ENCODE measurements around the gene MMP3. TPM values are rescaled to one million over a fixed set of nuclear protein-coding genes. Genes with fewer than 3 reads are reported as not detected.

Gene MMP3
- total and polyA plus RNA-seq, 2 donors (not counting 3 experiments of a cell fraction or from before 2014, with no cell fraction given) = not detected

- FAIRE-seq (no peak), DNase-seq (ENCODE audit: low read depth, low spot score) (no peak)
- Histone ChIP-seq H3K9me3 (replicated peaks; ENCODE audit: control insufficient read depth, insufficient read depth, low read length) (no peaks in the 10 kb centered on the region), H3K27ac (ENCODE audit: insufficient read depth, low read depth, low read length) (no peak overlapping the region), H2AFZ (ENCODE audit: low read depth, low read length) (no peak overlapping the region), H3K27me3 (ENCODE audit: control insufficient read depth in 2 of 2, insufficient read depth in 2 of 2, low read length in 2 of 2) (peaks cover 7 to 12% of the 10 kb centered on the region in 2 experiments), H3K9me1 (replicated peaks; ENCODE audit: control insufficient read depth, extremely low read depth, insufficient read depth, low read length) (no peaks in the 10 kb centered on the region), H4K20me1 (replicated peaks; ENCODE audit: control insufficient read depth, extremely low read depth, insufficient read depth, low read length) (no peaks in the 10 kb centered on the region), H3K4me3 (replicated peaks in 1 of 3; ENCODE audit: insufficient read depth in 1 of 3, low read depth in 1 of 3, low read length in 3 of 3) (no peak overlapping the region), H3K4me2 (ENCODE audit: insufficient read depth, low read length) (no peak overlapping the region), H3K4me1 (ENCODE audit: control insufficient read depth, extremely low read depth, insufficient read depth, low read length) (no peaks in the 10 kb centered on the region), H3K36me3 (ENCODE audit: control insufficient read depth in 2 of 2, extremely low read depth in 1 of 2, insufficient read depth in 2 of 2, low read length in 2 of 2) (no peaks in the 10 kb centered on the region), H3K79me2 (ENCODE audit: control insufficient read depth, insufficient read depth, low read length) (no peaks in the 10 kb centered on the region), H3K9ac (replicated peaks; ENCODE audit: extremely low read depth, insufficient read depth, low read length) (no peak overlapping the region)
- ChIA-PET CTCF (interaction anchor here (0.6 to 1.8 kb wide), 4 partner anchors 15 to 694 kb away, joined by 3 to 6 read pairs (median 4); no protein-coding TSS in a partner anchor), POLR2A (no interaction called here)
- no peak for TF ChIP-seq CTCF (IDR thresholded peaks at IDR 0.05; ENCODE audit: extremely low read depth in 1 of 2, insufficient read depth in 1 of 2, low read depth in 1 of 2, low read length in 2 of 2)
- TF ChIP-seq GATA2 (IDR thresholded peaks at IDR 0.05; ENCODE audit: insufficient read depth, insufficient read length, low read depth, low read length) = no peak
- no peak for TF ChIP-seq POLR2A (IDR thresholded peaks at IDR 0.05; ENCODE audit: low read depth, low read length)
- no peak for TF ChIP-seq EZH2 (IDR thresholded peaks at IDR 0.05; ENCODE audit: borderline replicate concordance, low read depth, low read length, severe bottlenecking)
- TF ChIP-seq FOS (IDR thresholded peaks at IDR 0.05; ENCODE audit: borderline replicate concordance, insufficient read depth, low read length) = no peak
- TF ChIP-seq MAX (IDR thresholded peaks at IDR 0.05; ENCODE audit: insufficient read depth, insufficient read length) = no peak
- TF ChIP-seq MYC (IDR thresholded peaks at IDR 0.05; ENCODE audit: low read depth, low read length) = no peak
- TF ChIP-seq JUN (IDR thresholded peaks at IDR 0.05; ENCODE audit: borderline replicate concordance, insufficient read depth, insufficient read length, low read depth) = no peak
- no peak for TF ChIP-seq POLR2AphosphoS5 (IDR thresholded peaks at IDR 0.05; ENCODE audit: insufficient read depth, low read depth, low read length)
- BruUV-seq (replicated peaks) = no TSS peak
- intact Hi-C loops (cut with micrococcal nuclease) = no loop called here
- dilution Hi-C loops (cut with MboI; ENCODE audit: extremely low pct_ligation_motif_present, low sequenced_read_pairs) = no loop called here
Measured at GRCh38 chr11:102846292-102846691, 2.9 kb upstream of the MMP3 start.
